ENCODE results near the gene KLHL11.

DNA sequence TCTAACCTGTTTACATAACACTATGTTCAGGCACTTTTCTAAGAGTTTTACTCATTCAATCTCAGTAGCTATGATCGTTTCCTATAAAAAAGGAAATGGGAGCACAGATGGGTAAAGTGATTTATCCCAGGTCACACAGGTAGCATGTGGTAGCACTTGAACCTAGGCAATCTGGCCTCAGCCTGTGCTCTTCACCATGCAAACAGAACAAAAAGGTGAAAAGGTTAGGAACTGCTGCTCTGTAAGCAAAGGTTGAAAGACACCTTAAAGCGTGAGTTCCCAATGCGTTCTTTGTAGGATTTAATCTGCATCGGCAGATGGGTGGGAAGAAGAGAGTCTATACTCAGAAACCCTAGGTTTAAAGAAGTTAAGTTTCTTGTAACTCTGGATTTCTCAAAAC is 14.9 kb upstream of the KLHL11 start:
- no peak for TF ChIP-seq POLR2A (IDR thresholded peaks at IDR 0.05)
- TF ChIP-seq CTCF (IDR thresholded peaks at IDR 0.05): no peak
